CD14-positive monocyte (primary cell): ENCODE measurements around the gene GGT1. TPM values are rescaled to one million over a fixed set of nuclear protein-coding genes. Genes with fewer than 3 reads are reported as not detected.
"Not testable (repeated sequence)": the region's sequence is repeated elsewhere in the genome, so short reads cannot be mapped to it uniquely, and the experiment has no call there.

Source experiments
- DNase-seq, 3 donors: peaks; one replicate each; pipeline ENCODE4 v3.0.0-alpha.2; 2011 to 2022
- H2AFZ ChIP-seq: 2 replicates; pipeline ENCODE4 v1.6.0; 2012; ENCODE audit warnings: mild to moderate bottlenecking, low read depth, low read length, inconsistent platforms; ENCODE audit not compliant: insufficient read depth, poor library complexity, severe bottlenecking
- H3K27ac ChIP-seq, 2 donors: 1 replicate in 1 of 2; 2 replicates in 1 of 2; pipeline ENCODE4 v1.5.1; 2012 to 2013; ENCODE audit warnings: low read length in 2 of 2, control low read depth in 1 of 2, inconsistent platforms in 1 of 2, low read depth in 1 of 2, mild to moderate bottlenecking in 1 of 2
- H3K27me3 ChIP-seq, 2 donors: one replicate each; pipeline versions ENCODE4 v1.6.0 to v1.6.1; 2011 to 2013; ENCODE audit warnings: low read length in 2 of 2; ENCODE audit not compliant: control insufficient read depth in 2 of 2, insufficient read depth in 2 of 2
- H3K36me3 ChIP-seq, 2 donors: replicated peaks in 1 of 2; 1 replicate in 1 of 2; 2 replicates in 1 of 2; pipeline versions ENCODE4 v1.5.1 to v1.6.1; 2012 to 2013; ENCODE audit warnings: low read length in 2 of 2, control low read depth in 1 of 2, inconsistent platforms in 1 of 2, mild to moderate bottlenecking in 1 of 2; ENCODE audit not compliant: insufficient read depth in 2 of 2, control insufficient read depth in 1 of 2
- H3K4me1 ChIP-seq, 2 donors: 1 replicate in 1 of 2; 2 replicates in 1 of 2; pipeline versions ENCODE4 v1.5.1 to v1.6.1; 2012 to 2013; ENCODE audit warnings: low read length in 2 of 2, control low read depth in 1 of 2, inconsistent platforms in 1 of 2, mild to moderate bottlenecking in 1 of 2, moderate library complexity in 1 of 2; ENCODE audit not compliant: insufficient read depth in 2 of 2, control insufficient read depth in 1 of 2
- H3K4me2 ChIP-seq: replicated peaks from 2 replicates; pipeline ENCODE3; 2012; ENCODE audit warnings: low read length, moderate library complexity, mild to moderate bottlenecking; ENCODE audit not compliant: poor library complexity, severe bottlenecking; ENCODE audit errors: extremely low read depth
- H3K4me3 ChIP-seq, 3 experiments: fragments of 200-600 bp in 1 of 3; sonication (generic) in 1 of 3; replicated peaks in 1 of 3; 1 replicate in 2 of 3; 2 replicates in 1 of 3; pipeline ENCODE4 v1.5.1; 2011 to 2013; ENCODE audit warnings: low read length in 3 of 3, mild to moderate bottlenecking in 3 of 3, control low read depth in 2 of 3, low read depth in 2 of 3, inconsistent platforms in 1 of 3, moderate library complexity in 1 of 3
- H3K79me2 ChIP-seq: 2 replicates; pipeline ENCODE4 v1.6.0; 2012; ENCODE audit warnings: mild to moderate bottlenecking, control low read depth, inconsistent platforms, low read length, moderate library complexity; ENCODE audit not compliant: insufficient read depth
- H3K9ac ChIP-seq: 2 replicates; pipeline ENCODE4 v1.6.0; 2017; ENCODE audit warnings: low read length, mild to moderate bottlenecking; ENCODE audit not compliant: insufficient read depth, poor library complexity, severe bottlenecking
- H3K9me3 ChIP-seq, 2 donors: replicated peaks in 1 of 2; 1 replicate in 1 of 2; 2 replicates in 1 of 2; pipeline versions ENCODE4 v1.5.1 to v1.6.1; 2012 to 2013; ENCODE audit warnings: low read length in 2 of 2, control low read depth in 1 of 2; ENCODE audit not compliant: control insufficient read depth in 1 of 2, insufficient read depth in 1 of 2
- H4K20me1 ChIP-seq: 2 replicates; pipeline ENCODE4 v1.6.0; 2012; ENCODE audit warnings: mild to moderate bottlenecking, low read length, control low read depth, moderate library complexity; ENCODE audit not compliant: insufficient read depth
- H3K27ac Mint-ChIP-seq, 7 donors: one replicate each; pipeline ENCODE4 v1.8.0; 2020; ENCODE audit warnings: mild to moderate bottlenecking in 7 of 7, mixed read lengths in 7 of 7, moderate library complexity in 6 of 7, inconsistent platforms in 2 of 7
- H3K27me3 Mint-ChIP-seq, 3 donors: one replicate each; pipeline ENCODE4 v1.8.0; 2021 to 2022; ENCODE audit warnings: low read depth in 3 of 3, mild to moderate bottlenecking in 3 of 3, mixed read lengths in 3 of 3, moderate library complexity in 3 of 3, inconsistent platforms in 1 of 3
- H3K36me3 Mint-ChIP-seq, 2 donors: one replicate each; pipeline ENCODE4 v1.8.0; 2020; ENCODE audit warnings: mixed read lengths in 2 of 2, inconsistent platforms in 1 of 2, mild to moderate bottlenecking in 1 of 2
- H3K4me1 Mint-ChIP-seq: one replicate; pipeline ENCODE4 v1.8.0; 2020; ENCODE audit warnings: mild to moderate bottlenecking, mixed read lengths
- H3K4me3 Mint-ChIP-seq, 2 donors: one replicate each; pipeline ENCODE4 v1.8.0; 2020; ENCODE audit warnings: mild to moderate bottlenecking in 2 of 2, mixed read lengths in 2 of 2, moderate library complexity in 1 of 2
- H3K9me3 Mint-ChIP-seq, 7 donors: one replicate each; pipeline ENCODE4 v1.8.0; 2020 to 2022; ENCODE audit warnings: mixed read lengths in 7 of 7, mild to moderate bottlenecking in 6 of 7, moderate library complexity in 6 of 7, inconsistent platforms in 2 of 7
- WGBS: methylation state at CpG from one replicate; pipeline ENCODE4 v1.1.5; 2013; ENCODE audit warnings: missing lambda C conversion rate; ENCODE audit not compliant: insufficient coverage; 5-methylcytosine and 5-hydroxymethylcytosine counted together
- intact Hi-C, 2 donors: fragments of 100-400 bp; cut with micrococcal nuclease; formaldehyde crosslinking; loops; one replicate each; pipeline versions ENCODE4 v1.15.0 to v1.15.1; 2023
- polyA plus RNA-seq, 3 donors: library from polyadenylated mRNA; depleted of rRNA in 1 of 3; unstranded in 2 of 3; stranded (reverse) in 1 of 3; fragments of 300-500 nt in 2 of 3; fragments of >200 nt in 1 of 3; fragmentation: Illumina TruSeq in 2 of 3; gene quantifications; 1 replicate in 2 of 3; 2 replicates in 1 of 3; pipeline ENCODE4 v1.2.3, GENCODE V29; 2012 to 2021

GGT1 gene
- polyA plus RNA-seq, 3 donors = 16.0 to 26.5 (median 25.5) TPM

DNA sequence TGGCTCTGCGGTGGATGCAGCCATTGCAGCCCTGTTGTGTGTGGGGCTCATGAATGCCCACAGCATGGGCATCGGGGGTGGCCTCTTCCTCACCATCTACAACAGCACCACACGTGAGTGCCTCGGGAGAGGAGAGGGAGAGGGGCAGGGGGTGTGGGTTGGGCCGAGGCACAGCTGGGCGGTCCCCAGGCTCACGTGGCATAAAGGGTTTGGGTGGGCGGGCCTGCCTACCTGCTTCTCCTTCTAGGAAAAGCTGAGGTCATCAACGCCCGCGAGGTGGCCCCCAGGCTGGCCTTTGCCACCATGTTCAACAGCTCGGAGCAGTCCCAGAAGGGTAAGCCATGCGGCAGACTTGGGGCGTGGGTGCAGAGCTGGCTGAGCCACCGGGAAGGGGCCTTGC lies 11.8 kb downstream of the GGT1 start:
- H3K36me3 Mint-ChIP-seq = peaks cover 12 to 21% of the 10 kb centered on the region in 2 donors
- H3K27me3 ChIP-seq, intact Hi-C loops: not testable (repeated sequence)

GRCh38 chr22:24621244-24621643 lies 18.3 kb downstream of the GGT1 start:
- H3K27me3 Mint-ChIP-seq, H4K20me1 ChIP-seq, intact Hi-C loops, DNase-seq, H3K4me1 Mint-ChIP-seq, H2AFZ ChIP-seq, H3K36me3 ChIP-seq, H3K9ac ChIP-seq, H3K27ac Mint-ChIP-seq, H3K9me3 Mint-ChIP-seq, H3K27me3 ChIP-seq, H3K4me3 ChIP-seq, H3K4me2 ChIP-seq, H3K4me3 Mint-ChIP-seq, H3K27ac ChIP-seq, H3K79me2 ChIP-seq, H3K4me1 ChIP-seq, H3K9me3 ChIP-seq: not testable (repeated sequence)
- H3K36me3 Mint-ChIP-seq = peaks cover 30 to 32% of the 10 kb centered on the region in 2 donors
- no CpG with 5 or more reads among the region's 5 CpGs for WGBS

More for the DNA sequence above, 11.8 kb downstream of the GGT1 start:
- H3K4me3 Mint-ChIP-seq, H3K79me2 ChIP-seq, H4K20me1 ChIP-seq, H3K4me1 Mint-ChIP-seq, DNase-seq, H3K9me3 Mint-ChIP-seq, H2AFZ ChIP-seq, H3K4me2 ChIP-seq, H3K9ac ChIP-seq, H3K4me1 ChIP-seq, H3K36me3 ChIP-seq, H3K27ac ChIP-seq, H3K27me3 Mint-ChIP-seq, H3K4me3 ChIP-seq, H3K27ac Mint-ChIP-seq, H3K9me3 ChIP-seq: not testable (repeated sequence)
- WGBS = no CpG with 5 or more reads among the region's 15 CpGs

GRCh38 chr22:24622596-24622995 lies 19.6 kb downstream of the GGT1 start:
- H3K27ac ChIP-seq, H2AFZ ChIP-seq, H3K27me3 Mint-ChIP-seq, H3K4me3 Mint-ChIP-seq, H3K27me3 ChIP-seq, H3K9me3 ChIP-seq, H3K79me2 ChIP-seq, H3K4me2 ChIP-seq, H3K9me3 Mint-ChIP-seq, H3K4me1 Mint-ChIP-seq, H3K4me1 ChIP-seq, H3K36me3 ChIP-seq, intact Hi-C loops, H3K9ac ChIP-seq, H4K20me1 ChIP-seq, H3K4me3 ChIP-seq, DNase-seq: not testable (repeated sequence)
- H3K27ac Mint-ChIP-seq = peak overlapping the region in 2 of 7 donors; percentile 61 to 79
- H3K36me3 Mint-ChIP-seq = peaks cover 23 to 28% of the 10 kb centered on the region in 2 donors
- WGBS = 0% methylated on average over 1 of the region's 2 CpGs

DNA sequence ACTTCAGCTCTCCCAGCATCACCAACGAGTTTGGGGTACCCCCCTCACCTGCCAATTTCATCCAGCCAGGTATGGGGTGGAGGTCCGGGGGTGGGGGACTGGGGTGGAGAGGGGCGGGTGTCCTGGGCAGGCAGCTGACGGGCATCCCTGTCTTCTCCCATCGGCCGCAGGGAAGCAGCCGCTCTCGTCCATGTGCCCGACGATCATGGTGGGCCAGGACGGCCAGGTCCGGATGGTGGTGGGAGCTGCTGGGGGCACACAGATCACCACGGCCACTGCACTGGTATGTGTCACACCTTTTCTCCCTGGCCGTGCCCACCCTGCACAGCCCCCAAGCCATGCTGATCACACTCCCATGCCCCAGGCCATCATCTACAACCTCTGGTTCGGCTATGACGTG lies 24.9 kb downstream of the GGT1 start:
- H3K4me1 Mint-ChIP-seq, H3K9me3 ChIP-seq, H3K4me3 ChIP-seq, H3K36me3 ChIP-seq, H3K27me3 ChIP-seq, H2AFZ ChIP-seq, H3K9ac ChIP-seq, H3K4me1 ChIP-seq, H3K4me2 ChIP-seq, H3K9me3 Mint-ChIP-seq, H3K27ac ChIP-seq, DNase-seq, H3K27me3 Mint-ChIP-seq, H3K4me3 Mint-ChIP-seq, H3K79me2 ChIP-seq, intact Hi-C loops, H4K20me1 ChIP-seq, H3K27ac Mint-ChIP-seq: not testable (repeated sequence)
- no CpG with 5 or more reads among the region's 16 CpGs for WGBS
- H3K36me3 Mint-ChIP-seq = peaks cover 15 to 24% of the 10 kb centered on the region in 2 donors
